SH-SY5Y (cell line): ENCODE measurements around the gene CRIP3.

Experiments used
- GATA2 ChIP-seq: IDR thresholded peaks from 2 replicates; pipeline ENCODE4 v1.6.1; 2011; ENCODE audit warnings: mild to moderate bottlenecking, low read depth, low read length
- GATA3 ChIP-seq: IDR thresholded peaks from 2 replicates; pipeline ENCODE4 v1.6.1; 2011; ENCODE audit warnings: low read depth, mild to moderate bottlenecking, low read length, moderate library complexity

GRCh38 chr6:43271944-43272343, 36.7 kb downstream of the CRIP3 start:
- no peak for TF ChIP-seq GATA2
- TF ChIP-seq GATA3 = no peak
